GM12864 (cell line): ENCODE data around the gene TRPV3.

Experiments used
- DNase-seq: peaks from one replicate; pipeline ENCODE4 v3.0.0-alpha.2; 2011; ENCODE audit warnings: low read depth
- H3K4me3 ChIP-seq: 2 replicates; pipeline ENCODE4 v1.5.1; 2011; ENCODE audit warnings: mild to moderate bottlenecking, low read depth, low read length, control low read depth
- CTCF ChIP-seq: IDR thresholded peaks from 2 replicates; pipeline ENCODE4 v1.5.1; 2011; ENCODE audit warnings: low read depth, mild to moderate bottlenecking, moderate library complexity, low read length, control low read depth, inconsistent platforms; ENCODE audit errors: missing control alignments

Gene TRPV3

GRCh38 chr17:3574231-3574630 lies 16.6 kb upstream of the TRPV3 start:
- no peak for TF ChIP-seq CTCF
- no peak for DNase-seq
- H3K4me3 ChIP-seq: no peak overlapping the region

- DNase-seq: no peak
- H3K4me3 ChIP-seq: no peak overlapping the region
- no peak for TF ChIP-seq CTCF
Observed at GRCh38 chr17:3573246-3574100, 15.9 kb upstream of the TRPV3 start.

GRCh38 chr17:3572231-3572630 lies 14.6 kb upstream of the TRPV3 start:
- H3K4me3 ChIP-seq: no peak overlapping the region
- no peak for DNase-seq
- no peak for TF ChIP-seq CTCF

- no peak overlapping the region for H3K4me3 ChIP-seq
- TF ChIP-seq CTCF: no peak
- DNase-seq: no peak
Observed at GRCh38 chr17:3571043-3571900, 13.7 kb upstream of the TRPV3 start.

GRCh38 chr17:3569534-3570137 lies 12.0 kb upstream of the TRPV3 start:
- DNase-seq: no peak
- no peak for TF ChIP-seq CTCF
- H3K4me3 ChIP-seq: no peak overlapping the region

GRCh38 chr17:3566551-3566950 lies 8.9 kb upstream of the TRPV3 start:
- no peak overlapping the region for H3K4me3 ChIP-seq
- DNase-seq: no peak
- no peak for TF ChIP-seq CTCF
